Loucy (cell line): Measurements from ENCODE around the gene SIL1.

Source experiments
- EZH2phosphoT487 ChIP-seq: fragments of 200-600 bp; IDR thresholded peaks from 2 replicates; pipeline ENCODE4 v1.6.1; 2018; ENCODE audit warnings: antibody characterized with exemption, mild to moderate bottlenecking, moderate library complexity, borderline replicate concordance
- TF ChIP-seq, protein P1 (sequence below): fragments of 200-600 bp; sonication (generic); conservative IDR thresholded peaks from 2 replicates; pipeline ENCODE4 v1.5.1; 2014; ENCODE audit warnings: mild to moderate bottlenecking, antibody characterized with exemption, low read length

DNA sequence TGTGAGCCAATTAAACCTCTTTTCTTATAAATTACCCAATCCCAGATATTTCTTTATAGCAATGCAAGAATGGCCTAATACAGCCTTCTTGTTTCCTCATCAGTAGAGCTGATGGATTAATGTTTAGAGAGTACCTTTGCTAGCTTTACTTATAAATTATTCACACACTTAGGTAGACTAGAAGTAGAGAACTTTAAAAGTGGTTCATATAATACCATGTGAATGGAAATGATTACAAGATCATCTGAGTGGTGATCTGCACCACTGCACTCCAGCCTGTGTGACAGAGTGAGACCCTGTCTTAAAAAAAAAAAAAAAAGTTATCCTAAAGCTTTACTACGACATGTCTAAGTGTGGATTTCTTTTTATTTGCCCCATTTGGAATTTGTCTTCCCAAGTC, 299.9 kb downstream of the SIL1 start:
- TF ChIP-seq, protein P1, sequence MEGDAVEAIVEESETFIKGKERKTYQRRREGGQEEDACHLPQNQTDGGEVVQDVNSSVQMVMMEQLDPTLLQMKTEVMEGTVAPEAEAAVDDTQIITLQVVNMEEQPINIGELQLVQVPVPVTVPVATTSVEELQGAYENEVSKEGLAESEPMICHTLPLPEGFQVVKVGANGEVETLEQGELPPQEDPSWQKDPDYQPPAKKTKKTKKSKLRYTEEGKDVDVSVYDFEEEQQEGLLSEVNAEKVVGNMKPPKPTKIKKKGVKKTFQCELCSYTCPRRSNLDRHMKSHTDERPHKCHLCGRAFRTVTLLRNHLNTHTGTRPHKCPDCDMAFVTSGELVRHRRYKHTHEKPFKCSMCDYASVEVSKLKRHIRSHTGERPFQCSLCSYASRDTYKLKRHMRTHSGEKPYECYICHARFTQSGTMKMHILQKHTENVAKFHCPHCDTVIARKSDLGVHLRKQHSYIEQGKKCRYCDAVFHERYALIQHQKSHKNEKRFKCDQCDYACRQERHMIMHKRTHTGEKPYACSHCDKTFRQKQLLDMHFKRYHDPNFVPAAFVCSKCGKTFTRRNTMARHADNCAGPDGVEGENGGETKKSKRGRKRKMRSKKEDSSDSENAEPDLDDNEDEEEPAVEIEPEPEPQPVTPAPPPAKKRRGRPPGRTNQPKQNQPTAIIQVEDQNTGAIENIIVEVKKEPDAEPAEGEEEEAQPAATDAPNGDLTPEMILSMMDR: no peak
- no peak for TF ChIP-seq EZH2phosphoT487
